H1 (cell line): ENCODE data around the gene NFYA.

Source experiments
- CTCF ChIP-seq, 3 experiments: IDR thresholded peaks; 1 replicate in 2 of 3; 2 replicates in 1 of 3; pipeline versions ENCODE4 v1.5.1 to v1.6.1; 2011; ENCODE audit warnings: low read length in 3 of 3, mild to moderate bottlenecking in 3 of 3, inconsistent platforms in 2 of 3, low read depth in 1 of 3, moderate library complexity in 1 of 3; ENCODE audit not compliant: insufficient read depth in 1 of 3; ENCODE audit errors: control extremely low read depth in 1 of 3
- EZH2 ChIP-seq: fragments of 200-600 bp; sonication (generic); IDR thresholded peaks from 2 replicates; pipeline ENCODE4 v1.7.1; 2012; ENCODE audit warnings: low read depth, mild to moderate bottlenecking, moderate library complexity, low read length, inconsistent platforms; ENCODE audit not compliant: severe bottlenecking
- RFX5 ChIP-seq: IDR thresholded peaks from 2 replicates; pipeline ENCODE4 v1.6.1; 2011; ENCODE audit warnings: low read depth, low read length, improper control_type of control experiment, borderline replicate concordance
- RNF2 ChIP-seq: fragments of 200-900, 300-1000 bp; sonication (generic); IDR thresholded peaks from 2 replicates; pipeline ENCODE4 v1.7.1; 2016; ENCODE audit warnings: borderline replicate concordance, low read depth, mild to moderate bottlenecking, antibody characterized with exemption, low read length; ENCODE audit not compliant: poor library complexity, severe bottlenecking; ENCODE audit errors: missing control alignments
- SP2 ChIP-seq: IDR thresholded peaks from 2 replicates; pipeline ENCODE4 v1.6.1; 2012; ENCODE audit warnings: mild to moderate bottlenecking, low read length, inconsistent platforms
- TEAD4 ChIP-seq: IDR thresholded peaks from 2 replicates; pipeline ENCODE4 v1.6.1; 2012; ENCODE audit warnings: low read depth, low read length, inconsistent platforms, mixed read lengths
- ZNF274 ChIP-seq: IDR thresholded peaks from 2 replicates; pipeline ENCODE4 v1.7.0; 2012; ENCODE audit warnings: low read length, borderline replicate concordance; ENCODE audit errors: extremely low read depth

- TF ChIP-seq EZH2 (no peak), RFX5 (no peak), CTCF (IDR thresholded peaks at IDR 0.05; ENCODE audit: control extremely low read depth in 1 of 3, insufficient read depth in 1 of 3, low read depth in 1 of 3, low read length in 3 of 3) (no peak), SP2 (no peak), RNF2 (no peak), ZNF274 (no peak), TEAD4 (no peak)
These were observed 50.1 kb downstream of the NFYA start for GRCh38 chr6:41122918-41123317.
